B cell (primary cell): ENCODE data around the gene POU2F2. TPM values are rescaled to one million over a fixed set of nuclear protein-coding genes. Genes with fewer than 3 reads are reported as not detected.

ENCODE experiments used
- ATAC-seq: fragments of 200-7000 bp; cut with Tn5 transposase; one replicate; pipeline ENCODE4 v1.10.0; 2021; ENCODE audit warnings: low read depth, mild to moderate bottlenecking, moderate number of reproducible peaks, moderate library complexity
- CTCF ChIA-PET: fragments of 350-600 bp; sonication (Branson Sonifier 250); formaldehyde crosslinking; loops from one replicate; lab custom pipeline; 2021; ENCODE audit warnings: antibody characterized with exemption, inconsistent platforms; lab: Charles Lee
- POLR2A ChIA-PET: fragments of 350-600 bp; sonication (Branson Sonifier 250); formaldehyde crosslinking; loops from one replicate; lab custom pipeline; 2021; ENCODE audit warnings: antibody characterized with exemption; lab: Charles Lee
- DNase-seq: peaks from one replicate; pipeline ENCODE4 v3.0.0; 2013
- H2AFZ ChIP-seq: 2 replicates; pipeline ENCODE4 v1.6.1; 2012; ENCODE audit warnings: mild to moderate bottlenecking, low read depth, low read length; ENCODE audit not compliant: insufficient read depth, poor library complexity, severe bottlenecking
- H3K27ac ChIP-seq, 2 donors: 1 replicate in 1 of 2; 2 replicates in 1 of 2; pipeline ENCODE4 v1.5.1; 2012 to 2013; ENCODE audit warnings: low read length in 2 of 2, mild to moderate bottlenecking in 2 of 2, moderate library complexity in 1 of 2
- H3K27me3 ChIP-seq, 4 experiments: fragments of 200-600 bp in 1 of 4; sonication (generic) in 1 of 4; replicated peaks in 1 of 4; 1 replicate in 2 of 4; 2 replicates in 2 of 4; pipeline versions ENCODE4 v1.6.1 to v1.7.0; 2013 to 2016; ENCODE audit warnings: low read length in 3 of 4, mild to moderate bottlenecking in 2 of 4, mixed read lengths in 1 of 4, moderate library complexity in 1 of 4; ENCODE audit not compliant: insufficient read depth in 4 of 4, control insufficient read depth in 3 of 4; ENCODE audit errors: control extremely low read depth in 1 of 4
- H3K36me3 ChIP-seq, 2 experiments: replicated peaks in 1 of 2; 1 replicate in 1 of 2; 2 replicates in 1 of 2; pipeline versions ENCODE4 v1.6.1 to v1.7.1; 2013; ENCODE audit warnings: low read length in 1 of 2; ENCODE audit not compliant: insufficient read depth in 2 of 2, control insufficient read depth in 1 of 2; ENCODE audit errors: control extremely low read depth in 1 of 2, extremely low read depth in 1 of 2
- H3K4me1 ChIP-seq, 2 donors: fragments of 200-600 bp in 1 of 2; sonication (generic) in 1 of 2; 1 replicate in 1 of 2; 2 replicates in 1 of 2; pipeline versions ENCODE4 v1.5.1 to v1.6.1; 2013 to 2017; ENCODE audit warnings: low read length in 2 of 2; ENCODE audit not compliant: control insufficient read depth in 2 of 2, insufficient read depth in 2 of 2
- H3K4me2 ChIP-seq: replicated peaks from 2 replicates; pipeline ENCODE3; 2012; ENCODE audit warnings: mild to moderate bottlenecking, low read depth, low read length; ENCODE audit not compliant: poor library complexity, severe bottlenecking
- H3K4me3 ChIP-seq, 5 experiments: fragments of 200-600 bp in 1 of 5; sonication (generic) in 1 of 5; 1 replicate in 3 of 5; 2 replicates in 2 of 5; pipeline versions ENCODE4 v1.5.1 to v1.7.0; 2011 to 2016; ENCODE audit warnings: low read length in 4 of 5, mild to moderate bottlenecking in 4 of 5, low read depth in 2 of 5, control low read depth in 1 of 5, moderate library complexity in 1 of 5; ENCODE audit not compliant: insufficient read depth in 1 of 5; ENCODE audit errors: control extremely low read depth in 1 of 5, extremely low read depth in 1 of 5
- H3K79me2 ChIP-seq: fragments of 200-600 bp; sonication (generic); one replicate; pipeline ENCODE4 v1.6.0; 2016; ENCODE audit warnings: low read length; ENCODE audit not compliant: control insufficient read depth, insufficient read depth
- H3K9ac ChIP-seq: fragments of 200-600 bp; sonication (generic); 2 replicates; pipeline ENCODE4 v1.6.1; 2017; ENCODE audit warnings: mild to moderate bottlenecking, low read length, moderate library complexity
- H3K9me3 ChIP-seq, 3 donors: one replicate each; pipeline versions ENCODE4 v1.6.1 to v1.7.1; 2013; ENCODE audit warnings: low read length in 2 of 3; ENCODE audit not compliant: control insufficient read depth in 2 of 3, insufficient read depth in 1 of 3; ENCODE audit errors: control extremely low read depth in 1 of 3
- H4K20me1 ChIP-seq: 2 replicates; pipeline ENCODE4 v1.6.0; 2012; ENCODE audit warnings: mild to moderate bottlenecking, low read length; ENCODE audit not compliant: insufficient read depth, control insufficient read depth, poor library complexity, severe bottlenecking
- H3K27ac Mint-ChIP-seq: one replicate; pipeline ENCODE4 v1.8.0; 2021; ENCODE audit warnings: mixed read lengths
- H3K27me3 Mint-ChIP-seq: one replicate; pipeline ENCODE4 v1.8.0; 2021; ENCODE audit warnings: mixed read lengths
- H3K4me1 Mint-ChIP-seq: one replicate; pipeline ENCODE4 v1.8.0; 2021; ENCODE audit warnings: mixed read lengths
- H3K4me3 Mint-ChIP-seq: one replicate; pipeline ENCODE4 v1.8.0; 2021; ENCODE audit warnings: mixed read lengths
- H3K9me3 Mint-ChIP-seq: one replicate; pipeline ENCODE4 v1.8.0; 2022; ENCODE audit warnings: mixed read lengths; ENCODE audit not compliant: insufficient read depth
- EZH2 ChIP-seq: IDR thresholded peaks from 2 replicates; pipeline ENCODE4 v1.6.1; 2012; ENCODE audit warnings: borderline replicate concordance, low read depth, mild to moderate bottlenecking, moderate library complexity, low read length; ENCODE audit not compliant: insufficient read depth, poor library complexity, severe bottlenecking
- WGBS: methylation state at CpG from one replicate; pipeline ENCODE4 v1.1.5; 2013; ENCODE audit warnings: missing lambda C conversion rate; ENCODE audit not compliant: insufficient coverage; 5-methylcytosine and 5-hydroxymethylcytosine counted together
- intact Hi-C: fragments of 100-400 bp; cut with micrococcal nuclease; formaldehyde crosslinking; loops from one replicate; pipeline ENCODE4 v1.10.0; 2022
- polyA plus RNA-seq: library from polyadenylated mRNA; depleted of rRNA; stranded (reverse); fragments of >200 nt; gene quantifications from 2 replicates; pipeline ENCODE4 v1.2.3, GENCODE V29; 2012
- total RNA-seq, 2 donors: library from RNA; stranded (reverse); fragments of 120-200 nt in 1 of 2; gene quantifications; 1 replicate in 1 of 2; 2 replicates in 1 of 2; pipeline versions ENCODE4 v1.2.3 to v1.2.4, GENCODE V29; 2013 to 2022
- TF ChIP-seq, protein P1 (sequence below): fragments of 200-600 bp; IDR thresholded peaks from one replicate; pipeline ENCODE4 v1.8.0; 2022; ENCODE audit warnings: antibody characterized with exemption, mild to moderate bottlenecking

POU2F2 gene
- total and polyA plus RNA-seq, 2 donors (not counting 1 experiment from before 2014, with no cell fraction given), result 152 to 170 TPM

DNA sequence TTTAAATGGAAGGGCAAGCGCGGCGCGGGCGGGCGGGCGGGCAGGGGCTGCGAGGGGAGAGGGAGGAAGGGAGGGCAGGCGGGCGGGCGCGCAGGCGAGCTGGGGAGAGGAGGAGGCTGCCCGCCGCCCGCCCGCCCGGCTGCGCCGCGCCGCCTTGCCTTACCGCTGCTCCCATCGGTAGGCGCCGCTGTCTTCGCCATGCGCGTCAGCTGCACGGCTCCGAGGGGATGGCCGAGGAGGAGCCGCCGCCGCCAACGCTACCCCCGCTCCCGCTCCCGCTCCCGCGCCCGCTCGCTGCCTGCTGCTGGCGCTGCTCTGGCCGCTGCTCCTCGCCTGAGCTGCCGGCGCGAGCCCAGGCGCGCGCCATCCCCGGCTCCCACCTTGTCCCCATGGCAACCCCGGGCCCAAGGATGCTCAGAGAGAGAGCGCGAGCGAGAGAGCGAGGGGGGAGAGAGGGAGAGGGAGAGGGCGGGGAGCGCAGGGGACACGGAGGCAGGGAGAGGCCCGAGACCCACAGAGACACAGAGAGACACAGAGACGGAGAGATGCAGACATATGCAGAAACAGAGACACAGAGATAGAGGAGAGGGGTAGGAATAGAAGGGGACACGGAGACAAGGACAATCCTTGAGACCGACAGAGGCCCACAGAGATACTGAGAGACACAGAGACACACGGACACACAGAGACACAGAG, 44.9 kb upstream of the POU2F2 start:
- peaks cover 15% of the 10 kb centered on the region for H3K4me1 Mint-ChIP-seq
- no peak overlapping the region for H3K27ac Mint-ChIP-seq
- no peak for TF ChIP-seq EZH2
- TF ChIP-seq, protein P1, sequence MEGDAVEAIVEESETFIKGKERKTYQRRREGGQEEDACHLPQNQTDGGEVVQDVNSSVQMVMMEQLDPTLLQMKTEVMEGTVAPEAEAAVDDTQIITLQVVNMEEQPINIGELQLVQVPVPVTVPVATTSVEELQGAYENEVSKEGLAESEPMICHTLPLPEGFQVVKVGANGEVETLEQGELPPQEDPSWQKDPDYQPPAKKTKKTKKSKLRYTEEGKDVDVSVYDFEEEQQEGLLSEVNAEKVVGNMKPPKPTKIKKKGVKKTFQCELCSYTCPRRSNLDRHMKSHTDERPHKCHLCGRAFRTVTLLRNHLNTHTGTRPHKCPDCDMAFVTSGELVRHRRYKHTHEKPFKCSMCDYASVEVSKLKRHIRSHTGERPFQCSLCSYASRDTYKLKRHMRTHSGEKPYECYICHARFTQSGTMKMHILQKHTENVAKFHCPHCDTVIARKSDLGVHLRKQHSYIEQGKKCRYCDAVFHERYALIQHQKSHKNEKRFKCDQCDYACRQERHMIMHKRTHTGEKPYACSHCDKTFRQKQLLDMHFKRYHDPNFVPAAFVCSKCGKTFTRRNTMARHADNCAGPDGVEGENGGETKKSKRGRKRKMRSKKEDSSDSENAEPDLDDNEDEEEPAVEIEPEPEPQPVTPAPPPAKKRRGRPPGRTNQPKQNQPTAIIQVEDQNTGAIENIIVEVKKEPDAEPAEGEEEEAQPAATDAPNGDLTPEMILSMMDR, result peak; percentile 48
- peak overlapping the region; percentile 3 to 83 (median 48) for H3K4me3 ChIP-seq
- no peaks in the 10 kb centered on the region for H3K9me3 Mint-ChIP-seq
- WGBS, result under 1% methylated on average over 60 of the region's 66 CpGs
- no peaks in the 10 kb centered on the region for H3K9me3 ChIP-seq
- peaks cover 0 to 49% (median 39%) of the 10 kb centered on the region in 4 experiments for H3K27me3 ChIP-seq
- intact Hi-C loops, result loop anchor here (2.0 kb wide), 2 partner anchors 40 to 66 kb away; partner anchors contain the start of genes DEDD2 and GSK3A
- peaks cover 26 to 49% of the 10 kb centered on the region in 2 donors for H3K4me1 ChIP-seq
- H3K27ac ChIP-seq, result no peak overlapping the region
- H3K36me3 ChIP-seq, result no peaks in the 10 kb centered on the region
- DNase-seq (peak; percentile 85), ATAC-seq (peak; percentile 93)
- H3K4me2 ChIP-seq, result peak overlapping the region; percentile 98
- no peak overlapping the region for H3K4me3 Mint-ChIP-seq
- ChIA-PET POLR2A (interaction anchor here (0.6 to 1.4 kb wide), 8 partner anchors 17 to 93 kb away, joined by 3 to 6 read pairs (median 4); partner anchors contain the start of gene DEDD2), CTCF (interaction anchor here (0.7 to 3.2 kb wide), 15 partner anchors 9 to 246 kb away, joined by 3 to 32 read pairs (median 4); partner anchors contain the start of gene POU2F2)
- H3K79me2 ChIP-seq, result peaks cover 24% of the 10 kb centered on the region
- H3K9ac ChIP-seq, result peak overlapping the region; percentile 70
- peaks cover 20% of the 10 kb centered on the region for H3K27me3 Mint-ChIP-seq
- H2AFZ ChIP-seq, result peak overlapping the region; percentile 79
- peaks cover 40% of the 10 kb centered on the region for H4K20me1 ChIP-seq

DNA sequence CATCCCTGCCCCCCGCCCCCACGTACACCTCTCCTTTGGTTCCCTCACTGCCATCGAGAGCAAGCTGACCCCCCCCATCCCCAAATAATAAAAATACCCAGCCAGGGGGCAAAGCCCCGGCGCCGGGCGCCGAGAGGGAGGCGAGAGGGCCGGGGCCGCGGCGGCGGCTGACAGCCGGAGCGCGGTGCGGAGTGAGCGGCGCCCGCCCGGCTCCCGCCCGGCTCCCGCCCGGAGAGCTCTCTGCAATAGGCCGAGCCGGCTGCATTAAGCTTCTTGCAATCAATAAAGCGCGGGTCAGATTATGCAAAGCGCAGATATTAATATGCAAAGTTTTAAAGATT, 44.4 kb upstream of the POU2F2 start:
- peaks cover 20% of the 10 kb centered on the region for H3K27me3 Mint-ChIP-seq
- no peak overlapping the region for H3K27ac ChIP-seq
- WGBS, result 1% methylated on average over 30 of the region's 31 CpGs
- H4K20me1 ChIP-seq, result peaks cover 40% of the 10 kb centered on the region
- H3K27ac Mint-ChIP-seq, result no peak overlapping the region
- H3K9me3 Mint-ChIP-seq, result no peaks in the 10 kb centered on the region
- intact Hi-C loops, result loop anchor here (2.0 kb wide), 2 partner anchors 40 to 66 kb away; partner anchors contain the start of genes DEDD2 and GSK3A
- H3K4me3 Mint-ChIP-seq, result peak overlapping the region; percentile 91
- H3K9ac ChIP-seq, result peak overlapping the region; percentile 70
- ChIA-PET POLR2A (interaction anchor here (0.6 to 1.4 kb wide), 8 partner anchors 17 to 93 kb away, joined by 3 to 6 read pairs (median 4); partner anchors contain the start of gene DEDD2), CTCF (interaction anchor here (0.8 to 3.2 kb wide), 18 partner anchors 9 to 103 kb away, joined by 3 to 32 read pairs (median 4); partner anchors contain the start of gene POU2F2)
- peak overlapping the region; percentile 79 for H2AFZ ChIP-seq
- peaks cover 19% of the 10 kb centered on the region for H3K79me2 ChIP-seq
- ATAC-seq, result peak; percentile 49
- H3K4me1 Mint-ChIP-seq, result peaks cover 10% of the 10 kb centered on the region
- H3K4me1 ChIP-seq, result peaks cover 21 to 44% of the 10 kb centered on the region in 2 donors
- H3K36me3 ChIP-seq, result no peaks in the 10 kb centered on the region
- peak overlapping the region in 4 of 5 experiments; percentile 28 to 83 (median 51) for H3K4me3 ChIP-seq
- TF ChIP-seq, protein P1, result no peak
- TF ChIP-seq EZH2, result no peak
- peaks cover 0 to 49% (median 39%) of the 10 kb centered on the region in 4 experiments for H3K27me3 ChIP-seq
- H3K4me2 ChIP-seq, result peak overlapping the region; percentile 98
- no peaks in the 10 kb centered on the region for H3K9me3 ChIP-seq
- peak; percentile 48 for DNase-seq
